ENCODE results near the gene MMP23B. TPM values are rescaled to one million over a fixed set of nuclear protein-coding genes. Genes with fewer than 3 reads are reported as not detected.
A peak's percentile ranks its signal among the peaks of the same experiment; 100 is the strongest.

Gene MMP23B
- polyA plus RNA-seq, 1 donor from 2014 or later, result 0.93 TPM

GRCh38 chr1:1599935-1600860, 31.8 kb upstream of the MMP23B start, which contains the start of gene FNDC10:
Gene FNDC10, minus strand, starts transcription at chr1:1600135. Its CDS starts 120 bp downstream, at chr1:1600015.
- peaks cover 9 to 16% (median 10%) of the 10 kb centered on the region in 3 donors for H3K4me1 Mint-ChIP-seq
- H3K36me3 Mint-ChIP-seq, result no peaks in the 10 kb centered on the region
- H3K27ac Mint-ChIP-seq, result peak within 1 kb of the TSS in 1 of 3 donors; percentile 70
- peaks cover 0 to 1% (median 0%) of the 10 kb centered on the region in 3 donors for H3K9me3 Mint-ChIP-seq
- H3K27me3 Mint-ChIP-seq, result peaks cover 12% of the 10 kb centered on the region
- H3K4me3 Mint-ChIP-seq, result peak within 1 kb of the TSS; percentile 75 to 87 (median 79)

GRCh38 chr1:1600861-1601563, 31.0 kb upstream of the MMP23B start:
- peak overlapping the region in 1 of 4 donors; percentile 58 for H3K4me3 Mint-ChIP-seq
- H3K36me3 Mint-ChIP-seq, result no peaks in the 10 kb centered on the region
- peaks cover 0 to 1% (median 0%) of the 10 kb centered on the region in 3 donors for H3K9me3 Mint-ChIP-seq
- peaks cover 12% of the 10 kb centered on the region for H3K27me3 Mint-ChIP-seq
- no peak overlapping the region for H3K27ac Mint-ChIP-seq
- peaks cover 9 to 16% (median 10%) of the 10 kb centered on the region in 3 donors for H3K4me1 Mint-ChIP-seq

GRCh38 chr1:1601564-1602303, 30.2 kb upstream of the MMP23B start:
- H3K4me3 Mint-ChIP-seq, result peak overlapping the region in 1 of 4 donors; percentile 84
- H3K36me3 Mint-ChIP-seq, result no peaks in the 10 kb centered on the region
- H3K9me3 Mint-ChIP-seq, result peaks cover 0 to 1% (median 0%) of the 10 kb centered on the region in 3 donors
- peaks cover 12% of the 10 kb centered on the region for H3K27me3 Mint-ChIP-seq
- H3K4me1 Mint-ChIP-seq, result peaks cover 9 to 16% (median 13%) of the 10 kb centered on the region in 3 donors
- H3K27ac Mint-ChIP-seq, result peak overlapping the region in 1 of 3 donors; percentile 59

GRCh38 chr1:1602304-1602967, 29.5 kb upstream of the MMP23B start:
- H3K36me3 Mint-ChIP-seq, result no peaks in the 10 kb centered on the region
- peak overlapping the region in 3 of 4 donors; percentile 28 to 84 (median 46) for H3K4me3 Mint-ChIP-seq
- peaks cover 11% of the 10 kb centered on the region for H3K27me3 Mint-ChIP-seq
- H3K4me1 Mint-ChIP-seq, result peaks cover 15 to 22% (median 19%) of the 10 kb centered on the region in 3 donors
- peak overlapping the region in 1 of 3 donors; percentile 59 for H3K27ac Mint-ChIP-seq
- peaks cover 0 to 1% (median 0%) of the 10 kb centered on the region in 3 donors for H3K9me3 Mint-ChIP-seq

GRCh38 chr1:1602968-1603506, 28.9 kb upstream of the MMP23B start:
- Mint-ChIP-seq H3K36me3 (no peaks in the 10 kb centered on the region), H3K4me3 (peak overlapping the region in 2 of 4 donors; percentile 46 to 63), H3K4me1 (peaks cover 15 to 22% (median 16%) of the 10 kb centered on the region in 3 donors), H3K9me3 (peaks cover 0 to 1% (median 0%) of the 10 kb centered on the region in 3 donors), H3K27ac (peak overlapping the region in 1 of 3 donors; percentile 59), H3K27me3 (peaks cover 6% of the 10 kb centered on the region)

- peaks cover 15 to 20% (median 16%) of the 10 kb centered on the region in 3 donors for H3K4me1 Mint-ChIP-seq
- H3K36me3 Mint-ChIP-seq, result no peaks in the 10 kb centered on the region
- H3K27ac Mint-ChIP-seq, result peak overlapping the region in 1 of 3 donors; percentile 73
- peaks cover 0 to 1% (median 0%) of the 10 kb centered on the region in 3 donors for H3K9me3 Mint-ChIP-seq
- H3K27me3 Mint-ChIP-seq, result peaks cover 4% of the 10 kb centered on the region
- peak overlapping the region in 1 of 4 donors; percentile 65 for H3K4me3 Mint-ChIP-seq
Observed at GRCh38 chr1:1603671-1604373, 28.2 kb upstream of the MMP23B start.

- peaks cover 15 to 18% (median 16%) of the 10 kb centered on the region in 3 donors for H3K4me1 Mint-ChIP-seq
- no peaks in the 10 kb centered on the region for H3K27me3 Mint-ChIP-seq
- H3K4me3 Mint-ChIP-seq, result peak overlapping the region in 1 of 4 donors; percentile 47
- H3K36me3 Mint-ChIP-seq, result no peaks in the 10 kb centered on the region
- peaks cover 0 to 1% (median 0%) of the 10 kb centered on the region in 3 donors for H3K9me3 Mint-ChIP-seq
- H3K27ac Mint-ChIP-seq, result peak overlapping the region in 1 of 3 donors; percentile 73
Observed at GRCh38 chr1:1604374-1605033, 27.5 kb upstream of the MMP23B start.

GRCh38 chr1:1605034-1605591, 26.9 kb upstream of the MMP23B start:
- H3K4me3 Mint-ChIP-seq, result no peak overlapping the region
- H3K9me3 Mint-ChIP-seq, result peaks cover 0 to 1% (median 0%) of the 10 kb centered on the region in 3 donors
- no peak overlapping the region for H3K27ac Mint-ChIP-seq
- no peaks in the 10 kb centered on the region for H3K36me3 Mint-ChIP-seq
- H3K4me1 Mint-ChIP-seq, result peaks cover 15 to 18% (median 16%) of the 10 kb centered on the region in 3 donors
- no peaks in the 10 kb centered on the region for H3K27me3 Mint-ChIP-seq

- H3K27ac Mint-ChIP-seq, result no peak overlapping the region
- H3K9me3 Mint-ChIP-seq, result peaks cover 0 to 1% (median 0%) of the 10 kb centered on the region in 3 donors
- peaks cover 15 to 19% (median 16%) of the 10 kb centered on the region in 3 donors for H3K4me1 Mint-ChIP-seq
- H3K4me3 Mint-ChIP-seq, result no peak overlapping the region
- no peaks in the 10 kb centered on the region for H3K27me3 Mint-ChIP-seq
- H3K36me3 Mint-ChIP-seq, result no peaks in the 10 kb centered on the region
Observed at GRCh38 chr1:1605724-1606123, 26.2 kb upstream of the MMP23B start.

GRCh38 chr1:1606232-1606631, 25.7 kb upstream of the MMP23B start:
- Mint-ChIP-seq H3K27me3 (no peaks in the 10 kb centered on the region), H3K27ac (no peak overlapping the region), H3K4me1 (peaks cover 16 to 19% (median 19%) of the 10 kb centered on the region in 3 donors), H3K4me3 (no peak overlapping the region), H3K9me3 (peaks cover 0 to 1% (median 0%) of the 10 kb centered on the region in 3 donors), H3K36me3 (peaks cover 2% of the 10 kb centered on the region)

GRCh38 chr1:1609822-1610485, 22.0 kb upstream of the MMP23B start:
- H3K27ac Mint-ChIP-seq, result peak overlapping the region in 2 of 3 donors; percentile 45 to 67
- H3K27me3 Mint-ChIP-seq, result no peaks in the 10 kb centered on the region
- peaks cover 18 to 22% (median 20%) of the 10 kb centered on the region in 3 donors for H3K4me1 Mint-ChIP-seq
- no peaks in the 10 kb centered on the region for H3K9me3 Mint-ChIP-seq
- H3K36me3 Mint-ChIP-seq, result peaks cover 2% of the 10 kb centered on the region
- H3K4me3 Mint-ChIP-seq, result no peak overlapping the region

GRCh38 chr1:1610796-1611195, 21.2 kb upstream of the MMP23B start:
- Mint-ChIP-seq H3K4me1 (peaks cover 18 to 25% (median 20%) of the 10 kb centered on the region in 3 donors), H3K4me3 (peak overlapping the region in 1 of 4 donors; percentile 58), H3K9me3 (no peaks in the 10 kb centered on the region), H3K27me3 (no peaks in the 10 kb centered on the region), H3K27ac (no peak overlapping the region), H3K36me3 (peaks cover 2% of the 10 kb centered on the region)

Measured in IgD-negative memory B cell (primary cell).